NT2/D1 (cell line): ENCODE measurements around the gene SLC25A25.
"Not testable (repeated sequence)": the region's sequence is repeated elsewhere in the genome, so short reads cannot be mapped to it uniquely, and the experiment has no call there.

Experiments
- DNase-seq: peaks from one replicate; pipeline ENCODE4 v3.0.0-alpha.2; 2011; ENCODE audit warnings: low read depth, low spot score
- H3K27me3 ChIP-seq: 2 replicates; pipeline ENCODE4 v1.6.0; 2011; ENCODE audit warnings: mild to moderate bottlenecking; ENCODE audit not compliant: insufficient read length, insufficient read depth
- H3K36me3 ChIP-seq: 2 replicates; pipeline ENCODE4 v1.6.1; 2011; ENCODE audit warnings: mild to moderate bottlenecking, low read length, mixed read lengths; ENCODE audit not compliant: insufficient read depth, insufficient read length
- H3K4me1 ChIP-seq: 2 replicates; pipeline ENCODE4 v1.5.1; 2011; ENCODE audit not compliant: insufficient read depth, insufficient read length
- H3K4me3 ChIP-seq: 2 replicates; pipeline ENCODE4 v1.5.1; 2011; ENCODE audit warnings: low read depth; ENCODE audit not compliant: insufficient read length
- H3K9ac ChIP-seq: 2 replicates; pipeline ENCODE4 v1.6.0; 2011; ENCODE audit warnings: low read depth; ENCODE audit not compliant: insufficient read length
- H3K9me3 ChIP-seq: 2 replicates; pipeline ENCODE4 v1.5.1; 2011; ENCODE audit warnings: mild to moderate bottlenecking, low read length; ENCODE audit not compliant: insufficient read depth
- SUZ12 ChIP-seq: IDR thresholded peaks from 2 replicates; pipeline ENCODE4 v1.6.1; 2011; ENCODE audit not compliant: insufficient read length, insufficient read depth; ENCODE audit errors: extremely low read depth
- YY1 ChIP-seq: IDR thresholded peaks from 2 replicates; pipeline ENCODE4 v1.6.1; 2011; ENCODE audit not compliant: insufficient read length, insufficient read depth
- ZNF274 ChIP-seq: IDR thresholded peaks from 2 replicates; pipeline ENCODE4 v1.6.1; 2011; ENCODE audit warnings: mild to moderate bottlenecking, low read depth, low read length

Gene SLC25A25

GRCh38 chr9:128067645-128068385, at the start of gene SLC25A25:
TSS of gene SLC25A25 (plus strand) at chr9:128068232. CDS start at chr9:128068320, 88 bp downstream.
- peak; percentile 99 for DNase-seq
- Histone ChIP-seq H3K36me3 (peaks cover 8% of the 10 kb centered on the region), H3K4me1 (peaks cover 16% of the 10 kb centered on the region), H3K4me3 (peak within 1 kb of the TSS; percentile 86), H3K9me3 (no peaks in the 10 kb centered on the region), H3K27me3 (no peaks in the 10 kb centered on the region), H3K9ac (peak within 1 kb of the TSS; percentile 95)
- TF ChIP-seq ZNF274 (no peak), SUZ12 (no peak), YY1 (no peak)

- H3K4me3 ChIP-seq: no peak overlapping the region
- H3K9me3 ChIP-seq: no peaks in the 10 kb centered on the region
- H3K27me3 ChIP-seq: no peaks in the 10 kb centered on the region
- no peak for DNase-seq
- no peak overlapping the region for H3K9ac ChIP-seq
- H3K4me1 ChIP-seq: peaks cover 2% of the 10 kb centered on the region
- no peaks in the 10 kb centered on the region for H3K36me3 ChIP-seq
- TF ChIP-seq ZNF274 (no peak), YY1 (no peak), SUZ12 (no peak)
Measured at GRCh38 chr9:128020692-128021091, 47.3 kb upstream of the SLC25A25 start.

GRCh38 chr9:128021098-128021497, 46.9 kb upstream of the SLC25A25 start:
- Histone ChIP-seq H3K9ac (no peak overlapping the region), H3K4me1 (peaks cover 2% of the 10 kb centered on the region), H3K36me3 (no peaks in the 10 kb centered on the region), H3K27me3 (no peaks in the 10 kb centered on the region), H3K9me3 (no peaks in the 10 kb centered on the region), H3K4me3 (no peak overlapping the region)
- DNase-seq: no peak
- TF ChIP-seq YY1 (no peak), ZNF274 (no peak), SUZ12 (no peak)

GRCh38 chr9:128022886-128023285, 45.1 kb upstream of the SLC25A25 start:
- Histone ChIP-seq H3K36me3 (no peaks in the 10 kb centered on the region), H3K4me3 (no peak overlapping the region), H3K9me3 (no peaks in the 10 kb centered on the region), H3K9ac (no peak overlapping the region), H3K27me3 (no peaks in the 10 kb centered on the region), H3K4me1 (peaks cover 2% of the 10 kb centered on the region)
- no peak for DNase-seq
- TF ChIP-seq YY1: no peak
- TF ChIP-seq SUZ12: no peak
- no peak for TF ChIP-seq ZNF274

- not testable (repeated sequence) for H3K27me3 ChIP-seq, H3K4me1 ChIP-seq, DNase-seq, H3K9me3 ChIP-seq, H3K36me3 ChIP-seq, H3K9ac ChIP-seq, H3K4me3 ChIP-seq
Measured at GRCh38 chr9:128023671-128024070, 44.4 kb upstream of the SLC25A25 start.

GRCh38 chr9:128024761-128025308, 43.2 kb upstream of the SLC25A25 start:
- Histone ChIP-seq H3K9me3 (no peaks in the 10 kb centered on the region), H3K36me3 (no peaks in the 10 kb centered on the region), H3K4me1 (peaks cover 2% of the 10 kb centered on the region), H3K4me3 (no peak overlapping the region), H3K9ac (no peak overlapping the region), H3K27me3 (no peaks in the 10 kb centered on the region)
- DNase-seq: no peak
- TF ChIP-seq SUZ12 (no peak), YY1 (no peak), ZNF274 (no peak)

- no peak for DNase-seq
- H3K9ac ChIP-seq: no peak overlapping the region
- peaks cover 2% of the 10 kb centered on the region for H3K4me1 ChIP-seq
- H3K36me3 ChIP-seq: no peaks in the 10 kb centered on the region
- TF ChIP-seq ZNF274 (no peak), YY1 (no peak), SUZ12 (no peak)
- no peak overlapping the region for H3K4me3 ChIP-seq
- no peaks in the 10 kb centered on the region for H3K9me3 ChIP-seq
- no peaks in the 10 kb centered on the region for H3K27me3 ChIP-seq
Measured at GRCh38 chr9:128025736-128026135, 42.3 kb upstream of the SLC25A25 start.
